HepG2 (cell line): ENCODE data around the gene SRSF10. TPM values are rescaled to one million over a fixed set of nuclear protein-coding genes. Genes with fewer than 3 reads are reported as not detected.

Source experiments
- ATAC-seq: fragments of 200-7000 bp; cut with Tn5 transposase; 3 replicates; pipeline ENCODE4 v1.9.1; 2020; ENCODE audit warnings: mild to moderate bottlenecking, moderate library complexity
- BruUV-seq: library from RNA; stranded (reverse); fragments of 400-500 nt; replicated peaks from 2 replicates; lab custom pipeline; 2021; lab: Mats Ljungman, UMichigan
- CTCF ChIA-PET: fragments of 300-600 bp; formaldehyde crosslinking; extraction: SDS; loops from one replicate; lab custom pipeline; 2021; ENCODE audit warnings: low total read pairs, inconsistent platforms, low intra/inter-chr PET ratio; lab: Yijun Ruan, JAX
- POLR2A ChIA-PET: fragments of 350-600 bp; sonication (Branson Sonifier 250); formaldehyde crosslinking; loops from one replicate; lab custom pipeline; 2020; ENCODE audit warnings: antibody characterized with exemption, inconsistent platforms; lab: Yijun Ruan, JAX
- DNase-seq: peaks from one replicate; pipeline ENCODE4 v3.0.0-alpha.2; 2015; ENCODE audit warnings: low spot score
- FAIRE-seq: peaks from 3 replicates; lab custom pipeline; 2011; peaks lifted over from hg19 to GRCh38; lab: Jason Lieb, UNC
- H2AFZ ChIP-seq: one replicate; pipeline ENCODE4 v1.6.1; 2011; ENCODE audit warnings: low read length, inconsistent platforms
- H3K27ac ChIP-seq: fragments of 300-600 bp; 3 replicates; pipeline ENCODE4 v1.8.0; 2011; ENCODE audit warnings: mixed run types, mild to moderate bottlenecking, mixed read lengths, low read length, inconsistent platforms; ENCODE audit not compliant: insufficient read depth; ENCODE audit errors: extremely low read length
- H3K27me3 ChIP-seq, 2 experiments: fragments of 200-600 bp in 1 of 2; 2 replicates in 1 of 2; 3 replicates in 1 of 2; pipeline versions ENCODE4 v1.6.0 to v1.8.0; 2011; ENCODE audit warnings: low read length in 2 of 2, mild to moderate bottlenecking in 2 of 2, moderate library complexity in 2 of 2, inconsistent platforms in 1 of 2; ENCODE audit not compliant: insufficient read depth in 2 of 2, control insufficient read depth in 1 of 2
- H3K36me3 ChIP-seq, 2 experiments: fragments of 200-600 bp in 1 of 2; replicated peaks in 1 of 2; 2 replicates in 1 of 2; 3 replicates in 1 of 2; pipeline versions ENCODE4 v1.5.1 to v1.8.0; 2011; ENCODE audit warnings: low read length in 2 of 2, inconsistent platforms in 1 of 2; ENCODE audit not compliant: insufficient read depth in 2 of 2, control insufficient read depth in 1 of 2
- H3K4me1 ChIP-seq: 2 replicates; pipeline ENCODE4 v1.5.1; 2012; ENCODE audit warnings: low read length, inconsistent platforms; ENCODE audit not compliant: insufficient read depth
- H3K4me2 ChIP-seq: 2 replicates; pipeline ENCODE4 v1.6.0; 2011; ENCODE audit warnings: low read depth, low read length, inconsistent platforms
- H3K4me3 ChIP-seq, 3 experiments: fragments of 200-600 bp in 1 of 3; sonication (generic), shearing (Covaris generic) in 1 of 3; replicated peaks in 1 of 3; 2 replicates each; pipeline ENCODE4 v1.5.1; 2011 to 2016; ENCODE audit warnings: low read length in 3 of 3, inconsistent platforms in 2 of 3, low read depth in 2 of 3, mild to moderate bottlenecking in 2 of 3, control low read depth in 1 of 3, mixed read lengths in 1 of 3; ENCODE audit not compliant: insufficient read depth in 1 of 3
- H3K79me2 ChIP-seq: one replicate; pipeline ENCODE4 v1.6.1; 2011; ENCODE audit warnings: low read length, inconsistent platforms; ENCODE audit not compliant: insufficient read depth
- H3K9ac ChIP-seq: 2 replicates; pipeline ENCODE4 v1.6.0; 2011; ENCODE audit warnings: mild to moderate bottlenecking, low read depth, low read length, inconsistent platforms; ENCODE audit not compliant: insufficient read depth
- H3K9me3 ChIP-seq: 2 replicates; pipeline ENCODE4 v1.5.1; 2012; ENCODE audit warnings: mild to moderate bottlenecking, low read length
- H4K20me1 ChIP-seq: 2 replicates; pipeline ENCODE4 v1.6.0; 2011; ENCODE audit warnings: inconsistent platforms, mild to moderate bottlenecking, low read length, moderate library complexity; ENCODE audit not compliant: insufficient read depth
- HNRNPK ChIP-seq: fragments of 200-400 bp; formaldehyde crosslinking; IDR thresholded peaks from 2 replicates; pipeline ENCODE4 v1.6.1; 2018; ENCODE audit warnings: low read length, low read depth, moderate library complexity, mild to moderate bottlenecking; ENCODE audit not compliant: poor library complexity, severe bottlenecking
- MTF2 ChIP-seq: sonication (generic); formaldehyde crosslinking; IDR thresholded peaks from 2 replicates; pipeline ENCODE4 v1.5.0; 2020; ENCODE audit warnings: missing genetic modification reagents, borderline replicate concordance
- PCBP1 ChIP-seq: fragments of 200-400 bp; formaldehyde crosslinking; IDR thresholded peaks from 2 replicates; pipeline ENCODE4 v1.6.1; 2017; ENCODE audit warnings: mild to moderate bottlenecking, low read depth, low read length, borderline replicate concordance
- RAD21 ChIP-seq: fragments of 450-650 bp; formaldehyde crosslinking; IDR thresholded peaks from 2 replicates; pipeline ENCODE4 v1.5.0; 2020; ENCODE audit warnings: mild to moderate bottlenecking
- SIX4 ChIP-seq: sonication (generic); formaldehyde crosslinking; IDR thresholded peaks from 2 replicates; pipeline ENCODE4 v1.4.0; 2020; ENCODE audit warnings: missing genetic modification reagents
- U2AF1 ChIP-seq: fragments of 200-400 bp; formaldehyde crosslinking; optimal IDR thresholded peaks from 2 replicates; pipeline ENCODE3; 2017; ENCODE audit warnings: mild to moderate bottlenecking, low read depth, low read length
- whole genome bisulfite sequencing: methylation state at CpG from one replicate; pipeline ENCODE4 v1.1.6; 2017; ENCODE audit warnings: low lambda C conversion rate; 5-methylcytosine and 5-hydroxymethylcytosine counted together
- in situ Hi-C: cut with HindIII; loops from 2 replicates; pipeline ENCODE4 v1.10.0; 2017; ENCODE audit warnings: low pct_unique_long_range_greater_than_20kb; ENCODE audit not compliant: extremely low pct_ligation_motif_present
- intact Hi-C: fragments of 100-400 bp; cut with micrococcal nuclease; formaldehyde crosslinking; loops from one replicate; pipeline ENCODE4 v1.10.0; 2022; ENCODE audit not compliant: unreplicated experiment
- polyA plus RNA-seq, 8 experiments: library from polyadenylated mRNA; depleted of rRNA in 3 of 8; stranded (reverse) in 7 of 8; unstranded in 1 of 8; fragments of >200 nt; fragmentation: Illumina TruSeq in 4 of 8; extraction: Trizol in 4 of 8; gene quantifications; 2 replicates each; pipeline versions ENCODE4 v1.2.1 to v1.2.3, GENCODE V29; 2011 to 2016; ENCODE audit warnings: low read depth in 4 of 8, missing spikeins in 1 of 8, mixed read lengths in 1 of 8; ENCODE audit not compliant: insufficient read depth in 1 of 8
- total RNA-seq, 5 experiments: library from RNA; depleted of rRNA; stranded (reverse); fragments of >200 nt; fragmentation: Illumina TruSeq; extraction: Trizol; gene quantifications; 2 replicates each; pipeline ENCODE4 v1.2.3, GENCODE V29; 2016; ENCODE audit warnings: low read depth in 1 of 5
- TF ChIP-seq, protein P1 (sequence below): sonication (generic); formaldehyde crosslinking; IDR thresholded peaks from 2 replicates; pipeline ENCODE4 v1.4.0; 2020; ENCODE audit warnings: mild to moderate bottlenecking, low read depth, missing genetic modification reagents

Gene SRSF10
- total and polyA plus RNA-seq, 2 of the 13 experiments (the other 11 are each of a cell fraction or from before 2014, with no cell fraction given) = 126 to 186 TPM

DNA sequence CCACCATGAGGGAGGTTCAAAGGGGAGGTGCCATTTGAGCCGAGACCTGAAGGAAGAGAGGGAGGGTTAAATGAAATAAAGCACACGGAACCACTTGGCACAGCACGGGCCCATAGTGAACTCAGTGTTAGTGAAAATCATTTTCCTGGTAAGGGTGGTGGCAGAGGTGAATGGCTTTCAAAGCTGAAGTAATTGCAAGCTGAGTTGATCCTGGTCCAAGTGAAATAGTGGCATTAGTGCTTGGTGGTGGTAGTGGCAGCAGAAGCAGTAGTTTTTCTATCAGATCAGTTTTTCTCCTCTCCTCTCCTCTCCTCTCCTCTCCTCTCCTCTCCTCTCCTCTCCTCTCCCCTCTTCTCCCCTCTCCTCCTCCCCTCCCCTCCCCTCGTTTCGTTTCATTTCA, 30.5 kb upstream of the SRSF10 start:
- ChIA-PET CTCF (no interaction called here), POLR2A (interaction anchor here (2.9 to 5.0 kb wide), 2 partner anchors 8 to 11 kb away, joined by 11 to 42 read pairs; no protein-coding TSS in a partner anchor)
- no peak for ATAC-seq
- Histone ChIP-seq H3K4me2 (no peak overlapping the region), H3K4me1 (peaks cover 83% of the 10 kb centered on the region), H3K9ac (no peak overlapping the region), H3K27me3 (no peaks in the 10 kb centered on the region), H3K36me3 (no peaks in the 10 kb centered on the region), H3K79me2 (no peaks in the 10 kb centered on the region), H2AFZ (no peak overlapping the region), H3K27ac (no peak overlapping the region), H3K4me3 (no peak overlapping the region), H3K9me3 (no peaks in the 10 kb centered on the region), H4K20me1 (no peaks in the 10 kb centered on the region)
- TF ChIP-seq RAD21 (no peak), MTF2 (CRISPR knock-in tag) (no peak), SIX4 (CRISPR knock-in tag) (no peak), HNRNPK (peak; percentile 70), U2AF1 (no peak), PCBP1 (0 out of 2 replicates have a peak, but pooled peaks have one; percentile 38)
- TF ChIP-seq, protein P1, sequence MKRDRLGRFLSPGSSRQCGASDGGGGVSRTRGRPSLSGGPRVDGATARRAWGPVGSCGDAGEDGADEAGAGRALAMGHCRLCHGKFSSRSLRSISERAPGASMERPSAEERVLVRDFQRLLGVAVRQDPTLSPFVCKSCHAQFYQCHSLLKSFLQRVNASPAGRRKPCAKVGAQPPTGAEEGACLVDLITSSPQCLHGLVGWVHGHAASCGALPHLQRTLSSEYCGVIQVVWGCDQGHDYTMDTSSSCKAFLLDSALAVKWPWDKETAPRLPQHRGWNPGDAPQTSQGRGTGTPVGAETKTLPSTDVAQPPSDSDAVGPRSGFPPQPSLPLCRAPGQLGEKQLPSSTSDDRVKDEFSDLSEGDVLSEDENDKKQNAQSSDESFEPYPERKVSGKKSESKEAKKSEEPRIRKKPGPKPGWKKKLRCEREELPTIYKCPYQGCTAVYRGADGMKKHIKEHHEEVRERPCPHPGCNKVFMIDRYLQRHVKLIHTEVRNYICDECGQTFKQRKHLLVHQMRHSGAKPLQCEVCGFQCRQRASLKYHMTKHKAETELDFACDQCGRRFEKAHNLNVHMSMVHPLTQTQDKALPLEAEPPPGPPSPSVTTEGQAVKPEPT = no peak
- WGBS = 83% methylated on average over 5 of the region's 5 CpGs
- intact Hi-C loops = no loop called here
- in situ Hi-C loops = no loop called here
- no TSS peak for BruUV-seq
- FAIRE-seq = no peak
- no peak for DNase-seq
